Measurements from ENCODE around the gene MMP1.
"Not testable (repeated sequence)": the region's sequence is repeated elsewhere in the genome, so short reads cannot be mapped to it uniquely, and the experiment has no call there.

MMP1 gene

DNA sequence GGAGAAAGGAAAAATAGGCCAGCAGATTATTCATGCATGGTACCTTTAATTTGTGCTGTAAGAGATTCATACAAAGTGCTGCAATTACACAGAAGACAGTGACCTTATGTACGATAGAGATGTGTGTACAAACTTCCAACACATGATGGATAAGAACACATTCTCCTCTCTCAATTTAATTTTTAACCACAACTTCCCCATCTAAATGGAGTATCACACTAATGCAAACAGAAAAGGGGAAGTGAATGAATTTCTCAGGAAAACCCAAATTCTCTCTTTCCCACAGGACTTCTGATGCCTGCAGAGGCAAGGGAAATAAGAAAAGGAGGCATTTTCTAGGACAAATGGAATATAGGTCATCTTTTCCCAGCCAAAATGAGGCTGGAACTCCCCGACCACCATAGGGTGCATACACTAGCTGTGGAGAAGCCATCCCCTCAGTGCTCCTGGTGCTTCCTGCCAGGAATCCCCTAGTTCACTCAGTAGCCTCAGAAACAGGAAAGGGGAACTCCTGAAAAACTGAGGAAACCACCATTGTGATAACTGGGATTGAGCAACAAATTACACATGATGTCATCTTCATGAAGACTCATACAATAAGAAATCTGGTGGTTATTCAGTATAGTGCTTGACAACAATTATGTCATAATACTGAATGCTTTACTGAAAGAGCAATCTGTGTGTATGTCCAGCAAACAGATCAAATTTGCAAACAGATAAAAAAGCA, 40.0 kb downstream of the MMP1 start:
- no peak for DNase-seq

DNA sequence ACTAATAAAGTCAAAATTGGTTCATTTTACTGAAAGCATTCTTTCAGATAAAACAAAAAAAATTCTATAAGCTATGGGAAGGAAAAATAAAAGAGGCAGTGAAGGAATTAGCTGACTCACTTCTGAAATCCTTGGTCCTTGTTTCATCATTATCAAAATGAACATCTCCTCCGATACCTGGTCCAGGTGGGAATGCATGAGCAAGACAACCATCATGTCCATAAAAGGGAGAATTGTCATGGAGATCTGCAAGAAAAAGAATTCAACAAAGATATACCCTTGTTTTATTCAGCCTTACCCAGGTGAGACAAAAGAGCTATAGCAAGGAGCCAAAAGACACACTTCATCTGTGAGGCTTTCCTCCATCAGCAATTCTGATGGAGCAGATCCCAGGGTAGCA, 44.7 kb downstream of the MMP1 start:
- DNase-seq: no peak

DNA sequence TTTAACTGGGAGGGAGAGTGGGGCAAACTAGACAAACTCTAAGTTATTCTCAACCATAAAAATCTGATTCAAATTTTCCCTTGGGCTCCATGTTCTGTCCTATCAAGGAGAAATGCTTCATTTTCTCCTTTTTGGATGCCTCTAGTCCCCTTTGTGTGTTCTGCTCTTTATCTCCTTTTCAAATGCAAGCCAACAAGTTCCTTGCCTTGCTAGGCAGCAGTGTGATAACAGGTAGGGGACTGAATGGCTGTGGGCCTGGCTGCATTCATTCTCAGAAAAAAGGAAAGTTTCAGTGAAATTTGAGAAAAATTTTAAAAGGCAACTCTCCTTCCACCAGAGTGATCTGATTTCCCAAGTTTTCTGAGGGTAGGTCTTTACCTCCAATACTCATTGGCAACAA, 46.3 kb downstream of the MMP1 start:
- DNase-seq: no peak

DNA sequence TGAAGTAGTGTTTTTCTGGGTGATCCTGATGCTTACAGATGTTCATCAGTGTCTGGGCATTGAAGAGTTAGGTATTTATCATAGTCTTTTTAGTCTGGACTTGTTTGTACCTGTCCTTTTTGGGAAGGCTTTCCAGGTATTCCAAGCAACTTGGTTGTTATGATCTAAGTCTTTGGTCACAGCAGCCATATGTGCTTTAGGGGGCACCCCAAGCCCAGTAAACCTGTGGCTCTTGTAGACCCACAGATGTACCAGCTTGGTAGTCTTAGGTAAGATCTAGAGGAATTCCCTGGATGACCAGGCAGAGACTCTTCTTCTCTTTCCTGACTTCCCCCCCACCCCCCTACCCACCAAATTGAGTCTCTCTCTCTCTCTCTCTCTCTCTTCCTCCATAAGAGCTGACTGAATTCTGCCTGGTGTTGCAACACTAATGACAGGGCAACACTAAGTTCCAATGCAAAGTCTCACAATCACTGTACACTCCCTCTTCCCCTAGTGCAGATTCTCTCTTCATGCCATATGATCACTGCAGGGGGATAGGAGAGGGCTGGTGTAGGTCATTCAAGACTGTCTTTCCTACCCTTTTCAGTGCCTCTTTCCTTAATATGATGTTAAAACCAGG, 48.7 kb downstream of the MMP1 start:
- DNase-seq: no peak

- not testable (repeated sequence) for DNase-seq
Measured at GRCh38 chr11:102746746-102747578, 51.0 kb downstream of the MMP1 start.
